Measurements from ENCODE around the gene SARNP. TPM values are rescaled to one million over a fixed set of nuclear protein-coding genes. Genes with fewer than 3 reads are reported as not detected.
"Not testable (repeated sequence)": the region's sequence is repeated elsewhere in the genome, so short reads cannot be mapped to it uniquely, and the experiment has no call there.

SARNP gene
- total RNA-seq, 2 experiments from 2014 or later, result 86.1 to 92.0 TPM

GRCh38 chr12:55865327-55865726 is 47.8 kb upstream of the SARNP start:
- no peak for DNase-seq (ENCODE audit: low spot score)

GRCh38 chr12:55862931-55863330 is 45.4 kb upstream of the SARNP start:
- H3K27ac ChIP-seq (ENCODE audit: low read depth, low read length, poor library complexity, severe bottlenecking); H3K4me3 ChIP-seq (ENCODE audit: low read depth, low read length, poor library complexity, severe bottlenecking); POLR2A ChIA-PET; BruUV-seq (replicated peaks); H4K20me1 ChIP-seq (ENCODE audit: insufficient read depth, low read length); CTCF ChIA-PET (ENCODE audit: unreplicated experiment); DNase-seq (ENCODE audit: low spot score); H3K9me3 ChIP-seq (ENCODE audit: low read length); intact Hi-C loops (cut with micrococcal nuclease; ENCODE audit: unreplicated experiment); H3K4me2 ChIP-seq (ENCODE audit: low read length); H3K36me3 ChIP-seq (ENCODE audit: insufficient read depth, low read length); H3K9me2 ChIP-seq (ENCODE audit: insufficient read depth, low read length); H3K79me2 ChIP-seq (ENCODE audit: insufficient read depth, low read depth, low read length); H3K4me1 ChIP-seq (ENCODE audit: insufficient read depth, low read length, poor library complexity, severe bottlenecking); H2AFZ ChIP-seq (ENCODE audit: low read length): not testable (repeated sequence)

More at GRCh38 chr12:55865327-55865726, 47.8 kb upstream of the SARNP start:
- Histone ChIP-seq H3K9me2 (ENCODE audit: insufficient read depth, low read length) (no peaks in the 10 kb centered on the region), H3K9me3 (ENCODE audit: low read length) (peaks cover 7% of the 10 kb centered on the region; the same call in 1 of the 2 replicates), H3K79me2 (ENCODE audit: insufficient read depth, low read depth, low read length) (no peaks in the 10 kb centered on the region), H3K27ac (ENCODE audit: low read depth, low read length, poor library complexity, severe bottlenecking) (no peak overlapping the region), H2AFZ (ENCODE audit: low read length) (no peak overlapping the region), H4K20me1 (ENCODE audit: insufficient read depth, low read length) (no peaks in the 10 kb centered on the region), H3K4me2 (ENCODE audit: low read length) (no peak overlapping the region), H3K4me3 (ENCODE audit: low read depth, low read length, poor library complexity, severe bottlenecking) (no peak overlapping the region), H3K4me1 (ENCODE audit: insufficient read depth, low read length, poor library complexity, severe bottlenecking) (no peaks in the 10 kb centered on the region), H3K36me3 (ENCODE audit: insufficient read depth, low read length) (no peaks in the 10 kb centered on the region)
- TF ChIP-seq EZH2phosphoT487 (IDR thresholded peaks at IDR 0.05; ENCODE audit: borderline replicate concordance, low read depth, low read length) (no peak), CTCF (conservative IDR thresholded peaks at IDR 0.05; ENCODE audit: low read length) (no peak)
- no TSS peak for BruUV-seq (replicated peaks)
- ChIA-PET CTCF (ENCODE audit: unreplicated experiment) (no interaction called here), POLR2A (interaction anchor here (0.5 to 1.1 kb wide), 3 partner anchors 15 to 228 kb away, joined by 3 to 4 read pairs (median 3); no protein-coding TSS in a partner anchor)
- intact Hi-C loops (cut with micrococcal nuclease; ENCODE audit: unreplicated experiment), result no loop called here

GRCh38 chr12:55862286-55862685 is 44.8 kb upstream of the SARNP start:
- CTCF ChIA-PET (ENCODE audit: unreplicated experiment), result no interaction called here
- no peak overlapping the region for H3K4me3 ChIP-seq (ENCODE audit: low read depth, low read length, poor library complexity, severe bottlenecking)
- H3K79me2 ChIP-seq (ENCODE audit: insufficient read depth, low read depth, low read length), result no peaks in the 10 kb centered on the region
- no peaks in the 10 kb centered on the region for H4K20me1 ChIP-seq (ENCODE audit: insufficient read depth, low read length)
- no peak overlapping the region for H2AFZ ChIP-seq (ENCODE audit: low read length)
- H3K4me2 ChIP-seq (ENCODE audit: low read length), result no peak overlapping the region
- intact Hi-C loops (cut with micrococcal nuclease; ENCODE audit: unreplicated experiment), result no loop called here
- H3K36me3 ChIP-seq (ENCODE audit: insufficient read depth, low read length), result no peaks in the 10 kb centered on the region
- no peak overlapping the region for H3K27ac ChIP-seq (ENCODE audit: low read depth, low read length, poor library complexity, severe bottlenecking)
- peaks cover 7% of the 10 kb centered on the region; the same call in 1 of the 2 replicates for H3K9me3 ChIP-seq (ENCODE audit: low read length)
- no peaks in the 10 kb centered on the region for H3K4me1 ChIP-seq (ENCODE audit: insufficient read depth, low read length, poor library complexity, severe bottlenecking)
- TF ChIP-seq EZH2phosphoT487 (IDR thresholded peaks at IDR 0.05; ENCODE audit: borderline replicate concordance, low read depth, low read length) (no peak), CTCF (conservative IDR thresholded peaks at IDR 0.05; ENCODE audit: low read length) (no peak)
- DNase-seq (ENCODE audit: low spot score), result no peak
- no peaks in the 10 kb centered on the region for H3K9me2 ChIP-seq (ENCODE audit: insufficient read depth, low read length)
- BruUV-seq (replicated peaks), result no TSS peak
- POLR2A ChIA-PET, result no interaction called here
